Vagina (tissue), 2 donors: Measurements from ENCODE around the gene EPHA3. TPM values are rescaled to one million over a fixed set of nuclear protein-coding genes. Genes with fewer than 3 reads are reported as not detected.

Source experiments
- DNase-seq, 2 donors: peaks; one replicate each; pipeline ENCODE4 v3.0.0-alpha.2; 2017; ENCODE audit errors: extremely low spot score in 2 of 2
- H3K27ac ChIP-seq: fragments of 200-600 bp; sonication (generic); one replicate; pipeline ENCODE4 v1.5.1; 2019
- H3K27me3 ChIP-seq: fragments of 200-600 bp; sonication (generic); one replicate; pipeline ENCODE4 v1.5.1; 2019
- H3K36me3 ChIP-seq, 2 donors: fragments of 200-600 bp; sonication (generic); one replicate each; pipeline ENCODE4 v1.5.1; 2017 to 2019
- H3K4me1 ChIP-seq: fragments of 200-600 bp; sonication (generic); one replicate; pipeline ENCODE4 v1.5.1; 2019
- H3K4me3 ChIP-seq, 2 donors: fragments of 200-600 bp; sonication (generic); 1 replicate in 1 of 2; 2 replicates in 1 of 2; pipeline ENCODE4 v1.5.1; 2016 to 2019
- H3K9me3 ChIP-seq: fragments of 200-600 bp; sonication (generic); one replicate; pipeline ENCODE4 v1.5.1; 2019
- CTCF ChIP-seq, 3 experiments: fragments of 450-650 bp in 2 of 3; fragments of 200-600 bp in 1 of 3; sonication (generic) in 1 of 3; IDR thresholded peaks; one replicate each; pipeline ENCODE4 v1.5.1; 2017 to 2019; ENCODE audit warnings: antibody characterized with exemption in 3 of 3, mild to moderate bottlenecking in 2 of 3, moderate library complexity in 2 of 3
- POLR2A ChIP-seq, 2 donors: fragments of 450-650 bp; IDR thresholded peaks; one replicate each; pipeline ENCODE4 v1.6.1; 2017; ENCODE audit warnings: antibody characterized with exemption in 2 of 2, mild to moderate bottlenecking in 2 of 2, moderate library complexity in 2 of 2
- POLR2AphosphoS5 ChIP-seq, 2 donors: sonication (generic); formaldehyde crosslinking; IDR thresholded peaks; one replicate each; pipeline ENCODE4 v1.9.0; 2017; ENCODE audit warnings: antibody characterized with exemption in 2 of 2, mild to moderate bottlenecking in 2 of 2, low read depth in 1 of 2; ENCODE audit not compliant: insufficient read depth in 1 of 2
- intact Hi-C: fragments of 100-400 bp; cut with DNase I; formaldehyde crosslinking; loops from one replicate; pipeline ENCODE4 v1.15.1; 2023
- total RNA-seq: library from RNA; depleted of rRNA; stranded (reverse); fragments of >200 nt; gene quantifications from one replicate; pipeline ENCODE4 v1.2.3, GENCODE V29; 2016

Gene EPHA3
- total RNA-seq, 1 donor from 2014 or later, result 24.1 TPM

GRCh38 chr3:89402051-89402450 lies 294.6 kb downstream of the EPHA3 start:
- no peak overlapping the region for H3K27ac ChIP-seq
- intact Hi-C loops, result no loop called here
- no peaks in the 10 kb centered on the region for H3K36me3 ChIP-seq
- no peak for TF ChIP-seq POLR2A (IDR thresholded peaks at IDR 0.05)
- TF ChIP-seq CTCF (IDR thresholded peaks at IDR 0.05), result no peak
- no peak for TF ChIP-seq POLR2AphosphoS5 (IDR thresholded peaks at IDR 0.05; ENCODE audit: insufficient read depth in 1 of 2, low read depth in 1 of 2)
- no peaks in the 10 kb centered on the region for H3K27me3 ChIP-seq
- no peak overlapping the region for H3K4me3 ChIP-seq
- no peak for DNase-seq
- no peaks in the 10 kb centered on the region for H3K9me3 ChIP-seq
- no peaks in the 10 kb centered on the region for H3K4me1 ChIP-seq

- TF ChIP-seq POLR2A (IDR thresholded peaks at IDR 0.05), result no peak
- no peak for TF ChIP-seq POLR2AphosphoS5 (IDR thresholded peaks at IDR 0.05; ENCODE audit: insufficient read depth in 1 of 2, low read depth in 1 of 2)
- no peak for TF ChIP-seq CTCF (IDR thresholded peaks at IDR 0.05)
- H3K27me3 ChIP-seq, result no peaks in the 10 kb centered on the region
- H3K4me3 ChIP-seq, result no peak overlapping the region
- H3K36me3 ChIP-seq, result no peaks in the 10 kb centered on the region
- no peaks in the 10 kb centered on the region for H3K4me1 ChIP-seq
- H3K9me3 ChIP-seq, result no peaks in the 10 kb centered on the region
- H3K27ac ChIP-seq, result no peak overlapping the region
- DNase-seq, result no peak
- intact Hi-C loops, result no loop called here
Measured at GRCh38 chr3:89405176-89405575, 297.8 kb downstream of the EPHA3 start.

GRCh38 chr3:89405593-89405992 lies 298.2 kb downstream of the EPHA3 start:
- H3K27me3 ChIP-seq, result no peaks in the 10 kb centered on the region
- no peak for TF ChIP-seq CTCF (IDR thresholded peaks at IDR 0.05)
- no peak for TF ChIP-seq POLR2AphosphoS5 (IDR thresholded peaks at IDR 0.05; ENCODE audit: insufficient read depth in 1 of 2, low read depth in 1 of 2)
- no peak for TF ChIP-seq POLR2A (IDR thresholded peaks at IDR 0.05)
- no peak overlapping the region for H3K4me3 ChIP-seq
- intact Hi-C loops, result no loop called here
- no peak overlapping the region for H3K27ac ChIP-seq
- no peaks in the 10 kb centered on the region for H3K9me3 ChIP-seq
- no peak for DNase-seq
- no peaks in the 10 kb centered on the region for H3K36me3 ChIP-seq
- no peaks in the 10 kb centered on the region for H3K4me1 ChIP-seq

GRCh38 chr3:89411201-89411600 lies 303.8 kb downstream of the EPHA3 start:
- DNase-seq, result no peak
- Histone ChIP-seq H3K36me3 (no peaks in the 10 kb centered on the region), H3K4me1 (no peaks in the 10 kb centered on the region), H3K4me3 (no peak overlapping the region), H3K27ac (no peak overlapping the region), H3K27me3 (no peaks in the 10 kb centered on the region), H3K9me3 (no peaks in the 10 kb centered on the region)
- intact Hi-C loops, result no loop called here
- TF ChIP-seq CTCF (IDR thresholded peaks at IDR 0.05) (no peak), POLR2AphosphoS5 (IDR thresholded peaks at IDR 0.05; ENCODE audit: insufficient read depth in 1 of 2, low read depth in 1 of 2) (no peak), POLR2A (IDR thresholded peaks at IDR 0.05) (no peak)

GRCh38 chr3:89414270-89414669 lies 306.8 kb downstream of the EPHA3 start:
- DNase-seq, result no peak
- H3K9me3 ChIP-seq, result no peaks in the 10 kb centered on the region
- H3K27me3 ChIP-seq, result no peaks in the 10 kb centered on the region
- H3K4me1 ChIP-seq, result no peaks in the 10 kb centered on the region
- no peak overlapping the region for H3K27ac ChIP-seq
- H3K4me3 ChIP-seq, result no peak overlapping the region
- no peaks in the 10 kb centered on the region for H3K36me3 ChIP-seq
- TF ChIP-seq POLR2AphosphoS5 (IDR thresholded peaks at IDR 0.05; ENCODE audit: insufficient read depth in 1 of 2, low read depth in 1 of 2) (no peak), CTCF (IDR thresholded peaks at IDR 0.05) (no peak), POLR2A (IDR thresholded peaks at IDR 0.05) (no peak)
- intact Hi-C loops, result no loop called here
